GM19397 (cell line): ENCODE data around the gene GYS2.
"Not testable (repeated sequence)": the region's sequence is repeated elsewhere in the genome, so short reads cannot be mapped to it uniquely, and the experiment has no call there.

Source experiments
- ATAC-seq: cut with Tn5 transposase; IDR thresholded peaks from one replicate; pipeline ENCODE4 v1.9.1; 2021; ENCODE audit warnings: mild to moderate bottlenecking, moderate library complexity; ENCODE audit not compliant: unreplicated experiment

Gene GYS2

GRCh38 chr12:21602774-21603173 is 1.9 kb downstream of the GYS2 start:
- no peak for ATAC-seq

GRCh38 chr12:21600196-21600595 is 4.5 kb downstream of the GYS2 start:
- no peak for ATAC-seq

GRCh38 chr12:21599143-21599999 is 5.3 kb downstream of the GYS2 start:
- no peak for ATAC-seq

- no peak for ATAC-seq
Measured at GRCh38 chr12:21598651-21599050, 6.0 kb downstream of the GYS2 start.

- ATAC-seq, result not testable (repeated sequence)
Measured at GRCh38 chr12:21595356-21595755, 9.3 kb downstream of the GYS2 start.

- no peak for ATAC-seq
Measured at GRCh38 chr12:21585485-21585884, 19.2 kb downstream of the GYS2 start.

- not testable (repeated sequence) for ATAC-seq
Measured at GRCh38 chr12:21584403-21585182, 20.1 kb downstream of the GYS2 start.

- no peak for ATAC-seq
Measured at GRCh38 chr12:21583587-21583986, 21.1 kb downstream of the GYS2 start.

GRCh38 chr12:21580748-21581516 is 23.7 kb downstream of the GYS2 start:
- ATAC-seq, result peak; percentile 66

GRCh38 chr12:21577516-21577915 is 27.1 kb downstream of the GYS2 start:
- no peak for ATAC-seq

- ATAC-seq, result no peak
Measured at GRCh38 chr12:21576431-21576830, 28.2 kb downstream of the GYS2 start.

- no peak for ATAC-seq
Measured at GRCh38 chr12:21573733-21574358, 30.8 kb downstream of the GYS2 start.

GRCh38 chr12:21571046-21571445 is 33.6 kb downstream of the GYS2 start:
- no peak for ATAC-seq

GRCh38 chr12:21568115-21568514 is 36.5 kb downstream of the GYS2 start:
- no peak for ATAC-seq

- ATAC-seq, result no peak
Measured at GRCh38 chr12:21566907-21567394, 37.7 kb downstream of the GYS2 start.

- ATAC-seq, result no peak
Measured at GRCh38 chr12:21566223-21566906, 38.3 kb downstream of the GYS2 start.

GRCh38 chr12:21562859-21563258 is 41.8 kb downstream of the GYS2 start:
- no peak for ATAC-seq

GRCh38 chr12:21561158-21561557 is 43.5 kb downstream of the GYS2 start:
- ATAC-seq, result no peak

- ATAC-seq, result no peak
Measured at GRCh38 chr12:21559855-21560569, 44.6 kb downstream of the GYS2 start.
